Testis (tissue), 3 donors: ENCODE results near the gene FBP2. TPM values are rescaled to one million over a fixed set of nuclear protein-coding genes. Genes with fewer than 3 reads are reported as not detected.

ENCODE experiments used
- DNase-seq: peaks from one replicate; pipeline ENCODE4 v3.0.0-alpha.2; 2019
- H3K27ac ChIP-seq, 2 donors: fragments of 200-600 bp; sonication (generic); one replicate each; pipeline ENCODE4 v1.5.1; 2019
- H3K27me3 ChIP-seq: fragments of 200-600 bp; sonication (generic); one replicate; pipeline ENCODE4 v1.5.1; 2019
- H3K36me3 ChIP-seq: fragments of 200-600 bp; sonication (generic); one replicate; pipeline ENCODE4 v1.5.1; 2017; ENCODE audit warnings: low read depth; ENCODE audit errors: missing control alignments
- H3K4me1 ChIP-seq: fragments of 200-600 bp; sonication (generic); one replicate; pipeline ENCODE4 v1.5.1; 2019
- H3K4me3 ChIP-seq, 2 donors: fragments of 200-600 bp; sonication (generic); one replicate each; pipeline ENCODE4 v1.5.1; 2017 to 2019
- H3K9me3 ChIP-seq: fragments of 200-600 bp; sonication (generic); one replicate; pipeline ENCODE4 v1.5.1; 2017
- CTCF ChIP-seq, 3 experiments: fragments of 450-650 bp in 2 of 3; fragments of 200-600 bp in 1 of 3; sonication (generic) in 1 of 3; IDR thresholded peaks; one replicate each; pipeline ENCODE4 v1.5.1; 2016 to 2019; ENCODE audit warnings: antibody characterized with exemption in 3 of 3, mild to moderate bottlenecking in 2 of 3, moderate library complexity in 1 of 3
- POLR2A ChIP-seq: fragments of 450-650 bp; IDR thresholded peaks from one replicate; pipeline ENCODE4 v1.6.1; 2017; ENCODE audit warnings: antibody characterized with exemption, mild to moderate bottlenecking, moderate library complexity
- WGBS, 2 donors: methylation state at CpG; one replicate each; pipeline ENCODE4 v1.1.5; 2018; 5-methylcytosine and 5-hydroxymethylcytosine counted together
- intact Hi-C: fragments of 100-400 bp; cut with DNase I; formaldehyde crosslinking; loops from one replicate; pipeline ENCODE4 v1.15.1; 2023; ENCODE audit warnings: low total_unique reads
- polyA plus RNA-seq: library from polyadenylated mRNA; stranded (reverse); fragments of 350-450 nt; fragmentation: Illumina TruSeq; extraction: RNeasy Lipid Tissue Mini Kit (QIAGEN cat#74804); gene quantifications from one replicate; pipeline ENCODE4 v1.2.3, GENCODE V29; 2014; ENCODE audit warnings: low read depth, low replicate concordance; ENCODE audit not compliant: insufficient read depth
- total RNA-seq, 2 donors: library from RNA; depleted of rRNA; stranded (reverse); fragments of >200 nt; gene quantifications; one replicate each; pipeline ENCODE4 v1.2.3, GENCODE V29; 2016

The FBP2 gene
- total and polyA plus RNA-seq, 3 donors from 2014 or later, result 0.74 to 2.5 (median 1.6) TPM

GRCh38 chr9:94525396-94526035 is 68.1 kb downstream of the FBP2 start:
- WGBS, 2 donors, result 83 to 93% methylated on average over 7 of the region's 7 CpGs
- Histone ChIP-seq H3K9me3 (no peaks in the 10 kb centered on the region), H3K27me3 (no peaks in the 10 kb centered on the region), H3K36me3 (no peaks in the 10 kb centered on the region), H3K27ac (no peak overlapping the region), H3K4me1 (no peaks in the 10 kb centered on the region), H3K4me3 (no peak overlapping the region)
- TF ChIP-seq CTCF (IDR thresholded peaks at IDR 0.05) (no peak), POLR2A (no peak)
- intact Hi-C loops, result no loop called here
- DNase-seq, result no peak

GRCh38 chr9:94517254-94517653 is 76.4 kb downstream of the FBP2 start:
- intact Hi-C loops, result no loop called here
- WGBS, 2 donors, result 91 to 92% methylated on average over 4 of the region's 4 CpGs

GRCh38 chr9:94514722-94515121 is 78.9 kb downstream of the FBP2 start:
- Histone ChIP-seq H3K4me1 (no peaks in the 10 kb centered on the region), H3K27me3 (no peaks in the 10 kb centered on the region), H3K27ac (no peak overlapping the region), H3K9me3 (no peaks in the 10 kb centered on the region), H3K4me3 (no peak overlapping the region), H3K36me3 (no peaks in the 10 kb centered on the region)
- 89 to 93% methylated on average over 3 of the region's 3 CpGs for WGBS, 2 donors
- DNase-seq, result no peak
- intact Hi-C loops, result no loop called here
- TF ChIP-seq POLR2A, result no peak
- TF ChIP-seq CTCF (IDR thresholded peaks at IDR 0.05), result no peak

More at GRCh38 chr9:94517254-94517653, 76.4 kb downstream of the FBP2 start:
- no peaks in the 10 kb centered on the region for H3K36me3 ChIP-seq
- no peaks in the 10 kb centered on the region for H3K9me3 ChIP-seq
- TF ChIP-seq CTCF (IDR thresholded peaks at IDR 0.05), result no peak
- no peak for TF ChIP-seq POLR2A
- no peaks in the 10 kb centered on the region for H3K27me3 ChIP-seq
- H3K27ac ChIP-seq, result no peak overlapping the region
- DNase-seq, result no peak
- H3K4me3 ChIP-seq, result no peak overlapping the region
- H3K4me1 ChIP-seq, result no peaks in the 10 kb centered on the region

- intact Hi-C loops, result no loop called here
- WGBS, 2 donors, result 62 to 64% methylated on average over 2 of the region's 2 CpGs
- DNase-seq, result no peak
- Histone ChIP-seq H3K4me1 (no peaks in the 10 kb centered on the region), H3K27ac (no peak overlapping the region), H3K4me3 (no peak overlapping the region), H3K9me3 (no peaks in the 10 kb centered on the region), H3K36me3 (no peaks in the 10 kb centered on the region), H3K27me3 (no peaks in the 10 kb centered on the region)
- TF ChIP-seq CTCF (IDR thresholded peaks at IDR 0.05), result no peak
- TF ChIP-seq POLR2A, result no peak
Measured at GRCh38 chr9:94511955-94512265, 81.7 kb downstream of the FBP2 start.
